GM21619 (cell line): ENCODE results near the gene RTBDN.
"Not testable (repeated sequence)": the region's sequence is repeated elsewhere in the genome, so short reads cannot be mapped to it uniquely, and the experiment has no call there.

Experiments used
- ATAC-seq: cut with Tn5 transposase; IDR thresholded peaks from one replicate; pipeline ENCODE4 v1.9.1; 2021; ENCODE audit not compliant: unreplicated experiment

Gene RTBDN

GRCh38 chr19:12825254-12826131 is 8.9 kb downstream of the RTBDN start:
- ATAC-seq, result no peak

- ATAC-seq, result no peak
These were observed 12.6 kb downstream of the RTBDN start for GRCh38 chr19:12821761-12822160.

GRCh38 chr19:12817810-12818209 is 16.6 kb downstream of the RTBDN start:
- ATAC-seq, result not testable (repeated sequence)

- ATAC-seq, result not testable (repeated sequence)
These were observed 17.2 kb downstream of the RTBDN start for GRCh38 chr19:12817188-12817587.

GRCh38 chr19:12815088-12815487 is 19.3 kb downstream of the RTBDN start:
- ATAC-seq, result no peak

- ATAC-seq, result peak; percentile 71
These were observed 27.9 kb downstream of the RTBDN start, which contains the start of gene RNASEH2A for GRCh38 chr19:12806242-12807081. Gene RNASEH2A (plus strand): TSS chr19:12806584. CDS start chr19:12806674, 90 bp downstream.

- no peak for ATAC-seq
These were observed 30.3 kb downstream of the RTBDN start for GRCh38 chr19:12804051-12804450.

- ATAC-seq, result no peak
These were observed 31.9 kb downstream of the RTBDN start for GRCh38 chr19:12802267-12803106.

- ATAC-seq, result no peak
These were observed 32.7 kb downstream of the RTBDN start, which contains the start of the genes PRDX2 and THSD8 for GRCh38 chr19:12801466-12802266. Gene PRDX2 (minus strand): TSS chr19:12801800. CDS start chr19:12801261, 539 bp downstream. Gene THSD8 (plus strand): TSS chr19:12802069. CDS start chr19:12802072, 3 bp downstream.

- ATAC-seq, result no peak
These were observed 33.4 kb downstream of the RTBDN start for GRCh38 chr19:12800923-12801465.

- no peak for ATAC-seq
These were observed 34.0 kb downstream of the RTBDN start for GRCh38 chr19:12800466-12800770.

- no peak for ATAC-seq
These were observed 34.5 kb downstream of the RTBDN start for GRCh38 chr19:12799742-12800465.

GRCh38 chr19:12797607-12798006 is 36.8 kb downstream of the RTBDN start:
- not testable (repeated sequence) for ATAC-seq

- no peak for ATAC-seq
These were observed 37.2 kb downstream of the RTBDN start for GRCh38 chr19:12797141-12797587.

- ATAC-seq, result no peak
These were observed 38.0 kb downstream of the RTBDN start for GRCh38 chr19:12796146-12797071.

GRCh38 chr19:12794971-12795381 is 39.4 kb downstream of the RTBDN start:
- no peak for ATAC-seq

- no peak for ATAC-seq
These were observed 40.0 kb downstream of the RTBDN start for GRCh38 chr19:12794196-12794941.
